ENCODE measurements around the gene TBC1D2B. TPM values are rescaled to one million over a fixed set of nuclear protein-coding genes. Genes with fewer than 3 reads are reported as not detected.
A peak's percentile ranks its signal among the peaks of the same experiment; 100 is the strongest.

TBC1D2B gene
- polyA plus RNA-seq (2013, experiment 1 of 2; ENCODE audit: insufficient read length), result 62.0 TPM
- 61.9 TPM for polyA plus RNA-seq (2013, experiment 2 of 2; ENCODE audit: insufficient read length)

- peak; percentile 66 for DNase-seq
Observed at GRCh38 chr15:78077053-78077870, at the start of gene TBC1D2B. Gene TBC1D2B (minus strand): TSS chr15:78077711. CDS start chr15:78077652, 59 bp downstream.

- no peak for DNase-seq
Observed at GRCh38 chr15:78125267-78125666, 47.8 kb upstream of the TBC1D2B start.

- DNase-seq, result no peak
Observed at GRCh38 chr15:78120523-78120922, 43.0 kb upstream of the TBC1D2B start.

GRCh38 chr15:78112551-78112950, 35.0 kb upstream of the TBC1D2B start:
- no peak for DNase-seq

- DNase-seq, result no peak
Observed at GRCh38 chr15:78111788-78112187, 34.3 kb upstream of the TBC1D2B start.

- DNase-seq, result no peak
Observed at GRCh38 chr15:78110916-78111475, 33.5 kb upstream of the TBC1D2B start.

- DNase-seq, result no peak
Observed at GRCh38 chr15:78110096-78110495, 32.6 kb upstream of the TBC1D2B start.

- no peak for DNase-seq
Observed at GRCh38 chr15:78109156-78109555, 31.6 kb upstream of the TBC1D2B start.

- peak; percentile 82 for DNase-seq
Observed at GRCh38 chr15:78108300-78109084, 31.0 kb upstream of the TBC1D2B start.

- no peak for DNase-seq
Observed at GRCh38 chr15:78107471-78107870, 30.0 kb upstream of the TBC1D2B start.

- DNase-seq, result no peak
Observed at GRCh38 chr15:78105476-78106241, 28.1 kb upstream of the TBC1D2B start.

GRCh38 chr15:78104566-78105475, 27.3 kb upstream of the TBC1D2B start:
- no peak for DNase-seq

GRCh38 chr15:78104119-78104479, 26.6 kb upstream of the TBC1D2B start:
- no peak for DNase-seq

GRCh38 chr15:78103406-78104118, 26.1 kb upstream of the TBC1D2B start:
- DNase-seq, result no peak

- no peak for DNase-seq
Observed at GRCh38 chr15:78102741-78103140, 25.2 kb upstream of the TBC1D2B start.

- no peak for DNase-seq
Observed at GRCh38 chr15:78102211-78102610, 24.7 kb upstream of the TBC1D2B start.

GRCh38 chr15:78101423-78102105, 24.1 kb upstream of the TBC1D2B start:
- DNase-seq, result no peak

GRCh38 chr15:78100886-78101285, 23.4 kb upstream of the TBC1D2B start:
- no peak for DNase-seq

- no peak for DNase-seq
Observed at GRCh38 chr15:78098131-78098755, 20.7 kb upstream of the TBC1D2B start.

GRCh38 chr15:78097667-78098066, 20.2 kb upstream of the TBC1D2B start:
- no peak for DNase-seq

Data from fibroblast of skin of abdomen (primary cell).